Forelimb muscle (tissue), 1 donor: ENCODE results near the gene SMAD3. TPM values are rescaled to one million over a fixed set of nuclear protein-coding genes. Genes with fewer than 3 reads are reported as not detected.

Experiments
- DNase-seq: peaks from one replicate; pipeline ENCODE4 v3.0.0-alpha.2; 2013; ENCODE audit warnings: low read depth
- polyA plus RNA-seq: library from polyadenylated mRNA; unstranded; fragments of 120-200 nt; gene quantifications from one replicate; pipeline ENCODE4 v1.2.1, GENCODE V29; 2013; ENCODE audit not compliant: insufficient read length

SMAD3 gene
- polyA plus RNA-seq, 1 donor = 26.3 TPM

- no peak for DNase-seq
Observed at GRCh38 chr15:67080900-67081431, 15.6 kb downstream of the SMAD3 start.

- no peak for DNase-seq
Observed at GRCh38 chr15:67082007-67082536, 16.7 kb downstream of the SMAD3 start.

- DNase-seq = no peak
Observed at GRCh38 chr15:67083135-67083762, 17.8 kb downstream of the SMAD3 start.

GRCh38 chr15:67084561-67084960 lies 19.2 kb downstream of the SMAD3 start:
- DNase-seq = no peak

GRCh38 chr15:67085237-67085817 lies 19.9 kb downstream of the SMAD3 start:
- DNase-seq = no peak

GRCh38 chr15:67085818-67086636 lies 20.6 kb downstream of the SMAD3 start:
- DNase-seq = no peak

DNA sequence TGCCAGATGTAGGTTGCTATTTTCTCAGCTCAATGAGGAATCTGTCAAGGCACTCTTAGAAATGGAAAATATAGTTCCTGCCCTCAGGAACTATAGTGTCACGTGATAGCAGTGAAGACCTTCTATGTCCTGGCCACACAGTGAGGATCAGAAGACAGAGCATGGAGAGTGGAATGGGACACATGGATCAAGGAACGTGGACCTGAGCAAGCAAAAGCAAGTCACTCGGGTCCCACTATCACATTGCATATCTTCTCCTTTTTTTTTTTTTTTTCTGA lies 21.2 kb downstream of the SMAD3 start:
- no peak for DNase-seq

- DNase-seq = no peak
Observed at GRCh38 chr15:67087507-67088172, 22.2 kb downstream of the SMAD3 start.

DNA sequence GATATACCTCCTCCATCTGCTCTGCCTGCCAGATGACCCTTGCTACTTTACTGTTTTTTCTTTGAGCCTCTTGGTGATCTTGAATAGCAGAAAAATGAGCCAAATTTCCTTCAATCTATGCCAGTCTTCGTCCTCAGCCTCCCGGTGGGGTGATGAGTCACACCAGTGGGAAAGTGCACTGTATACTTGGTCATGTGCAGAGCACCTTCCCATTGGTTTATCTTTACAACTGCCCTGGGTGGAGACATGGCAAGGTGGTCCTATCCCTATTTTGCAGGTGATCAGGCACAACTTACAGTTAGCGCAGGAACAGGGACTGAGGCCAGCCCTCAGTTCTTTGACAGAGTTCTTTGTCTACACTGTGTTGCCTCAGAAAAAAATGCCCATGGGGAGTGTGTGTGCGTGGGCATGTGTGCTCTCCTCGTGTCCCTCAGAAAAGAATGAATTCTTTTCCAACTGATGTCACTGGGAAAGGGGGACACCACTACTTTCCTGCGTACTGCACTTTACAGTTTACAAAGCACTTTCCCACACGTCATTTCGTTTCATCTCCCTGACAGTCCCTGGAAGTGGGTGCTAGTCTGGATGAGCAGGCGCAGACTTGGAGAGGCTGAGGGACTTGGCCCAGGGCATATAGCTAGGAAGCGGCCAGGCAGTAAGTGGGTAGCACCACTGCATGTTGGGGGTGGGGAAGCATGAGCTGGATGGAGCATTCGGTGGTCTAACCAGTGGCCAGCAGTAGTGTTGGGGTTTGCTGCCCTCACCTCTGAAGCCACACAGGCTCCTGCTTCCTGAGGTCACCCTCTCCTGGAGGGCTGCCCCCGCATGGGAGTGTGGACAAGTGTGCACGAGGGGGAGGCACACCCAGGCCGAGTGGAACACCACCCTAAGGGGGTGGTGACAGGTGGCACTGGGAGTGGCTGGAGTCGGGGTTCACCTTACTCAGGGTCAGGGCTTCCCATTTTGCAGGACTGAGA lies 24.1 kb downstream of the SMAD3 start:
- no peak for DNase-seq

DNA sequence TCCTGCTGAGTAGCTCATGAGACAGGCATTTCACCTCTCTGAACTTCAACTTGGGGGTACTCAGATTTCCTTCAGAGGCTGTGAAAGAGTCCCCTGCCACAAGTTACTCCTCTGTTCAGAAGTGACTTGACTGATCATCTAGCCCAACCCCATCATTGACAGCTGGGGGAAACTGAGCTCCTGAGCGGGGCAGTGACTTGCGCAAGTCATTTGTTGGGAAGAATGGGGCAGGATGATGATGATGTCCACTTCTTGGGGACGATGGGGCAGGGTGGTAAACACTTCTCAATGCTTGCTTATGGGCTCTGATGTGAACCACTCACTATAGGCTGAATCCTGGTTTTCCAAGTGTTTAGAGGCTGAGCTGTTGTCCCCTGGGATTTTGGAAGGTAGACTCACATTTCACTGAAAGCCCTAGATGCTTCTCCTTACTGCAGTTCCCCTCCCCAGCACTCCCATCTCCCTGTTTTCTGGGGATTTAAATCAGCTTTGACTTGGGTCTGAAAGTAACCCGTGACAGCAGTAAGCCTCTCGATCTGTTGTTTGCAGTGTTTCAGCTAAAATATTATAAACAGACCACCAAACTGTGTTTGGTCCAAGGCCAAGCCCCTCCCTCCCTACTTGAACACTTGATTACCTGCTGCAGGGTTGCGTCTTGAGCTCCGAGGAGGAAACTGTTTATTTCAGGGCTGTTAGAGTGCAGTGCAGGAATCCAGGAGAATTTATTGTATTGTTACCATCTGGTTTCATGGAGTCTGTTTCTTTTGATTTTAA lies 25.1 kb downstream of the SMAD3 start:
- DNase-seq = no peak

DNA sequence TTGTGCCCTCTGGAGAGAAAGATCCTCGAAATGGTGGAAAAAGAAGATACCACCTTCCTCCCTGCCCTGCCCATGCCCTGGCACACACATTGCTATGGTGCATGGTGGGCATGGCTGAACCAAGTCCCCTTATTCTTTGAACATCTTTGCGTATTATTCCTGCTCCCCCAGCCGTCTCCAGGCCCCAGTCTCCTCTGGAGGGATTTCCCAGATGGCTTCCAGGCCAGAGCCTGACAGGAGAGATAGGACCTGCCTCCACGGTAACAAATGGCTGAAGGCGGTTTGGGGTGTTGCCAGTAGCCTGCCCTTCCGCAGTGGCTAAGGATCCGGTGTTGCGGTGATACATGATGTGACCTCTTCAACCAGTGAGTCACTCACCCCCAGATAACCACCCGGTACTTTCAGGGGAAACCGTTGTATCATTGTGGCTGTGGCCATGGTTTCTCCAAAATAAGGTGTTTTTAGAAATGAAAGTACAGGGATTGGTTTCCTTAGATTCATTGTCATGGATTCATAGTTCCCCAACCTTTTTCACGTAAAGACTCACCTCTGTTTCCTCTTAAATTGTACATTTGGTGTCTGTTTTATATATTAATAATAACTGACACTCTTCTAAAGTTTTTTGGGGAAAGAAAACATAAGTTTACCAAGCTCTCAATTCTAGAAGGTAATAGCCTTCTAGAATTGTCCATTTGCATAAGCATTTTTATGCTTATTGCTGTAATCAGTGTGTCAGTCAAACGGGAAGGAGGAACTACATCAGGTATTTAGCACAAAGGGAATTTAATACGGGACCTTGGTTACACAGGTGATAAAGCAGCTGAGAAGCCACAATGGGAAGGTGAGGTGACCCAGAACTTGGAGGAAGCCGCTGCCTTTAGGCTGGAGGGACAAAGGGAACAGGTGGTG lies 25.9 kb downstream of the SMAD3 start:
- DNase-seq = no peak

DNA sequence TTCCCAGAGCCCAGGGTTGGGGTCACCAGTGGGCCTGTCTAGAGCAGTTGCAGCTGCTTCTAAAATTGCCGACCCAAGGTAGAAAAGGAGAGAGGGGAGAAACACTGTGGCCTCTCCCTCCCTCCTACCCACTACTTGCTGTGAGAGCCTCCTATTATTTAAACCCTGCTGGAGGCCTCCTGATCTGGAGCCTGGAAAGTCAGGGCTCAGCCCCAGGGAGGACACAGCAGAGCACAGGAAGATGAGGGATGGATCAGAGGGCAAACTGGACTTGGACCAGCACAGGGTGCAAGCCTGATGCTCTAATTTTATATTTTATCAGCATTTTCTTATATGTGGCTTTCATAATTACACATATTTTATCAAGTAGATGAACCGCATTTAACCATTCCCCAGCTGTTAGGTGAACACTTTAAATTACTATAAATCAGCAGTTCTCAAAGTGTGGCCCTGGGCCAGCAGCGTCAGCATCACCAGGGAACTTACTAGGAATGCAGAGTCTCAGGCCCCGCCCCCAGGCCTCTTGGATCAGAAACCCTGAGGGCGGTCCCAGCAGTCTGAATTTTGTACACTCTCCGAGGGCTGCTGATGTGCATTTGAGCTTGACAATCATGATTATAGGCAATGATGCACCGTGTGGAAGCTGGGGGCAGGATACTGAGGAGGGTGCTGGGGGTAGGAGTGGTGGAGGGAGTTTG lies 26.7 kb downstream of the SMAD3 start:
- no peak for DNase-seq

DNA sequence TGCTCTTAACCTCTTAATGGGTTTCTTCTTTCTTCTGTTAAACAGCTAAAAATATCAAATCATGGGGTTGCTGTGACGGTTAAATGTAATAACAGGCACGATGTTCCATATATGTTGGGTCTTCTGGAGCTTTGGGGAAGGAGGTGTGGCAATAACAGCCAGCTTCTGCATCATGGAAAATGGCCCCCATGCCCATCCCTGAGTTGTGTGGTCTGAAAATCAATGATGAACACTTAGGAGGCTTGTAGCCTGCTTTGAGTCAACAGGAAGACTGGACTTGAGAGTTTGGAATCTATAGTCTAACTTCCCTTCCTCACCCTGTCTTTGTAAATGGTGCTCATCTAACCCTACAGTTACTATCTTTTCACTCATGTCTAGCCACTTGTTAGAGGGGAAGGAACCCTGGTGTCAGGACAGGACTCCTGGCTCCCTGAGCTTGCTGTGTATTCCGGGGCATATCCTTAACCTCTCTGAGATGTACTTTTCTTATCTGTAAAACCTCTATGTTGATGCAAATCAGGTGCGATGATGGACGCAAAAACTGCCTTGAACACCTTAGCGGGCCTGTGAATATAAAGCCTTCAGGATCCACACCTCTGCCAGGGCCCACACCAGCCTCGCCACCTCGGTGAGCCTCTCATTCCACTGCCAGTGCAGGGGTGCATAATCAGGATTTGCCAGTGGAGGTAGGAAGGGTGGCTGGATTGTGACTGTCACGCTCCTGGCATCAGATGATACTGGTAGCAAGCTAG lies 27.5 kb downstream of the SMAD3 start:
- no peak for DNase-seq

GRCh38 chr15:67093504-67093862 lies 28.1 kb downstream of the SMAD3 start:
- no peak for DNase-seq

DNA sequence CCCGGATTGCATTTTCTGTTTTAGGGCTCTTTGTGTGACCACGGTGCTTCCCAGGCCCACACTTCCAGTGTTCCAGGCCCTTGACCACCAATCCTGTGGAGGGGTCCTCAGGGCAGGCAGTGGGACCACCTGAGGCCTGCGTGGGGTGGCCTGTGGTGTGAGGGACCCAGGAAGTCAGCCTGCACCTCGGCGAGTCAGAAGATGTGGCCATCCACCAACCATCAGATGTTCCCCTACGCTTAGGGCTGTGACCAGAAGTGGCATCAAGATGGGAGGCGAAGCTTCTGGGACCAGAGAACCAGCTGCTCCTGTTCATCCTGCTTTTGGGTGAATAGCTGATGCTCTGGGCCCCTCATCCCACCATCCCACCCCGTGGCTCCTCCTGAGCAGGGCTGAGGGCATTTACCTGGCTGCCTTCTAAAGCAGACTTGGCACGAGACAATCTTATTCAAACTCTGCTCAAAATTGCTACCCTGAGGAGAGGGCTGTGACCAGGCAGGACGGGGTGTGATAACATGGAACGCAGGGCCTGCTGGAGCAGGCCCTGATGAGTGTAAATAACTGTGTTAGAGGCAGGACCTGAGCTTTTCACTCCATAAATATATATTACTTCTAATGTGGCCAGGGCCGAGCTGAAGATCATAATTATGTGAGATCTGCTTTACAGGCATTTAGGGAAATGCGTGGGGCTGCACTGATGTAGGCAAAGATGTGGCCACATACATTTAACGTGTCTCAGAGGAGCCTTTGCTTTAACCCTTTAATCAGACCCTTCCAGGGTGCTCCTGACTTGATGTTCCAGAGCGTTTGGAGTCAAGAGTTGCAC lies 28.8 kb downstream of the SMAD3 start:
- DNase-seq = no peak

GRCh38 chr15:67095912-67096311 lies 30.5 kb downstream of the SMAD3 start:
- DNase-seq = no peak
